HepG2 (cell line): ENCODE results near the gene ZNF783.

Experiments
- POLR2AphosphoS5 ChIP-seq: IDR thresholded peaks from 2 replicates; pipeline ENCODE4 v1.6.1; 2012; ENCODE audit warnings: low read depth, low read length
- REXO4 ChIP-seq: sonication (generic); formaldehyde crosslinking; IDR thresholded peaks from 2 replicates; pipeline ENCODE4 v1.8.0; 2022; ENCODE audit warnings: missing genetic modification reagents, mild to moderate bottlenecking, borderline replicate concordance
- ZNF510 ChIP-seq: sonication (generic); formaldehyde crosslinking; IDR thresholded peaks from 2 replicates; pipeline ENCODE4 v1.4.0; 2020; ENCODE audit warnings: low read depth, mild to moderate bottlenecking, missing genetic modification reagents

GRCh38 chr7:149282331-149282655, 20.3 kb downstream of the ZNF783 start:
- TF ChIP-seq REXO4 (CRISPR knock-in tag) (no peak), ZNF510 (no peak), POLR2AphosphoS5 (no peak)
